Measurements from ENCODE around the gene HOXD8. TPM values are rescaled to one million over a fixed set of nuclear protein-coding genes. Genes with fewer than 3 reads are reported as not detected.
A peak's percentile ranks its signal among the peaks of the same experiment; 100 is the strongest.

Gene HOXD8
- total RNA-seq, 1 donor from 2014 or later = not detected

- Mint-ChIP-seq H3K9me3 (ENCODE audit: unreplicated experiment) (peaks cover 12% of the 10 kb centered on the region), H3K4me3 (ENCODE audit: unreplicated experiment) (peak overlapping the region; percentile 70), H3K27ac (ENCODE audit: unreplicated experiment) (no peak overlapping the region), H3K27me3 (ENCODE audit: low read depth, unreplicated experiment) (peaks cover 85% of the 10 kb centered on the region), H3K36me3 (ENCODE audit: low read depth, unreplicated experiment) (no peaks in the 10 kb centered on the region), H3K4me1 (ENCODE audit: low read depth, unreplicated experiment) (peaks cover 12% of the 10 kb centered on the region)
- Histone ChIP-seq H3K36me3 (ENCODE audit: insufficient read depth, low read length) (no peaks in the 10 kb centered on the region), H3K27ac (ENCODE audit: low read depth, low read length) (no peak overlapping the region), H2AFZ (ENCODE audit: low read depth, low read length) (no peak overlapping the region), H3K79me2 (ENCODE audit: insufficient read depth, low read length) (no peaks in the 10 kb centered on the region), H3K4me2 (ENCODE audit: low read length) (peak overlapping the region; percentile 50), H3K4me3 (ENCODE audit: insufficient read depth, low read depth, low read length) (no peak overlapping the region), H4K20me1 (ENCODE audit: insufficient read depth, low read length) (no peaks in the 10 kb centered on the region), H3K9ac (ENCODE audit: low read length) (no peak overlapping the region), H3K27me3 (ENCODE audit: insufficient read depth, low read length) (peaks cover 78% of the 10 kb centered on the region), H3K9me3 (ENCODE audit: insufficient read depth, low read depth, low read length) (no peaks in the 10 kb centered on the region), H3K4me1 (ENCODE audit: insufficient read depth, low read length) (peaks cover 4% of the 10 kb centered on the region)
- DNase-seq (ENCODE audit: low read depth) (peak; percentile 39), FAIRE-seq (no peak)
- TF ChIP-seq CTCF (IDR thresholded peaks at IDR 0.05; ENCODE audit: insufficient read depth, low read depth, low read length) (no peak), EZH2 (IDR thresholded peaks at IDR 0.05; ENCODE audit: insufficient read depth, low read length) (peak; percentile 66)
These were observed 45.6 kb downstream of the HOXD8 start for GRCh38 chr2:176174824-176175708.

- TF ChIP-seq EZH2 (IDR thresholded peaks at IDR 0.05; ENCODE audit: insufficient read depth, low read length) (no peak), CTCF (IDR thresholded peaks at IDR 0.05; ENCODE audit: insufficient read depth, low read depth, low read length) (no peak)
- Histone ChIP-seq H3K4me2 (ENCODE audit: low read length) (peak overlapping the region; percentile 50), H3K9ac (ENCODE audit: low read length) (no peak overlapping the region), H3K79me2 (ENCODE audit: insufficient read depth, low read length) (no peaks in the 10 kb centered on the region), H3K36me3 (ENCODE audit: insufficient read depth, low read length) (no peaks in the 10 kb centered on the region), H3K27me3 (ENCODE audit: insufficient read depth, low read length) (peaks cover 77% of the 10 kb centered on the region), H3K4me3 (ENCODE audit: insufficient read depth, low read depth, low read length) (no peak overlapping the region), H3K4me1 (ENCODE audit: insufficient read depth, low read length) (peaks cover 4% of the 10 kb centered on the region), H3K9me3 (ENCODE audit: insufficient read depth, low read depth, low read length) (no peaks in the 10 kb centered on the region), H4K20me1 (ENCODE audit: insufficient read depth, low read length) (no peaks in the 10 kb centered on the region), H2AFZ (ENCODE audit: low read depth, low read length) (no peak overlapping the region), H3K27ac (ENCODE audit: low read depth, low read length) (no peak overlapping the region)
- no peak for FAIRE-seq
- Mint-ChIP-seq H3K36me3 (ENCODE audit: low read depth, unreplicated experiment) (no peaks in the 10 kb centered on the region), H3K27ac (ENCODE audit: unreplicated experiment) (no peak overlapping the region), H3K9me3 (ENCODE audit: unreplicated experiment) (peaks cover 12% of the 10 kb centered on the region), H3K4me1 (ENCODE audit: low read depth, unreplicated experiment) (peaks cover 12% of the 10 kb centered on the region), H3K4me3 (ENCODE audit: unreplicated experiment) (no peak overlapping the region), H3K27me3 (ENCODE audit: low read depth, unreplicated experiment) (peaks cover 85% of the 10 kb centered on the region)
- DNase-seq (ENCODE audit: low read depth) = peak; percentile 59
These were observed 46.5 kb downstream of the HOXD8 start for GRCh38 chr2:176175709-176176607.
